Memory B cell (primary cell): ENCODE results near the gene SETD2.

ENCODE experiments used
- ATAC-seq: fragments of 150-1000 bp; cut with Tn5 transposase; 2 replicates; pipeline ENCODE4 v1.10.0; 2021; ENCODE audit warnings: low read depth, mild to moderate bottlenecking, moderate library complexity
- DNase-seq, 2 donors: peaks; one replicate each; pipeline ENCODE4 v3.0.0; 2022; ENCODE audit warnings: low spot score in 2 of 2
- H3K27ac Mint-ChIP-seq: one replicate; pipeline ENCODE4 v1.8.0; 2022; ENCODE audit warnings: mild to moderate bottlenecking, moderate library complexity, mixed read lengths
- H3K27me3 Mint-ChIP-seq: one replicate; pipeline ENCODE4 v1.8.0; 2022; ENCODE audit warnings: mixed read lengths
- H3K36me3 Mint-ChIP-seq: one replicate; pipeline ENCODE4 v1.8.0; 2022; ENCODE audit warnings: mild to moderate bottlenecking, mixed read lengths
- H3K4me1 Mint-ChIP-seq: one replicate; pipeline ENCODE4 v1.8.0; 2022; ENCODE audit warnings: mixed read lengths
- H3K4me3 Mint-ChIP-seq: one replicate; pipeline ENCODE4 v1.8.0; 2022; ENCODE audit warnings: mild to moderate bottlenecking, moderate library complexity, mixed read lengths
- H3K9me3 Mint-ChIP-seq: one replicate; pipeline ENCODE4 v1.8.0; 2022; ENCODE audit warnings: mixed read lengths

Gene SETD2

GRCh38 chr3:46995901-46996562 is 167.9 kb downstream of the SETD2 start:
- H3K4me1 Mint-ChIP-seq: peaks cover 15% of the 10 kb centered on the region
- no peak overlapping the region for H3K4me3 Mint-ChIP-seq
- no peak for DNase-seq
- no peaks in the 10 kb centered on the region for H3K27me3 Mint-ChIP-seq
- no peak for ATAC-seq
- no peaks in the 10 kb centered on the region for H3K9me3 Mint-ChIP-seq
- H3K27ac Mint-ChIP-seq: no peak overlapping the region
- no peaks in the 10 kb centered on the region for H3K36me3 Mint-ChIP-seq

DNA sequence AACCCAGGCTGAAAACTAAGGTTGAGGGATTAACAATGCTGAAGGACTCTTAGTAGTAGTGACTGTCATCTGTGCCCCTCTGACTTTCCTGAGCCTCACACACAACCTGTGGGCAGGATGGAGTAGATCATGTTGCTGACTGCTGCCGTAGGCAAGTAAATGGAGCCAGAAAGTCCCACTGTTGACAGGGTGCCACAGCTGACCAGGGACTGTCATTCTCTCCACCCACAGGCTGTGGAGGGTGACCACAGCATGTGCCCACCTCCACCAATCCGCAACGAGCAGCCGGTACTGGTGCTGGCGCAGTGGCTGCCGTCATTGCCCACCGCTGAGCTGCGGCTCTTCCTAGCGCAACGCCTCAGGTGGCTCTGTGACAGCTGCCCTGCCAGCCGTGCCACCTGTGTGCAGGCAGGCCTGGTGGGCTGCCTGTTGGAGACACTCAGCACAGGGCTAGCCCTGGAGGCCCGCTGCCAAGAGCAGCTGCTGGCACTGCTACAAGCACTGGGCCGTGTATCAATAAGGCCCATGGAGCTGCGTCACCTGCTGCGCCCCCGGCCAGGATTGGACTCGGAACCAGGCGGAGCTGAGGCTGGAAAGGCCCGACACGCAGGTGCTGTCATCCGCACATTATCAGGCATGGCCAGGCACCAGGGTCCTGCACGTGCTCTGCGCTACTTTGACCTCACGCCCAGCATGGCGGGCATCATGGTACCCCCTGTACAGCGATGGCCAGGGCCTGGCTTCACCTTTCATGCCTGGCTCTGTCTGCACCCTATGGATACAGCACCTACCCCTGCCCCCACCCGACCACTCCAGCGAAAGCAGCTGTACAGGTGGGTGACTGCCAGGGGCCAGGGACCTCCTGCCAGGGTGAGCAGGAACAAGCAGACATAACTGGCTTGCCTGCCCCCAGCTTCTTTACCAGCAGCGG is 168.8 kb downstream of the SETD2 start:
- H3K9me3 Mint-ChIP-seq: no peaks in the 10 kb centered on the region
- peaks cover 25% of the 10 kb centered on the region for H3K4me1 Mint-ChIP-seq
- no peak for ATAC-seq
- no peak overlapping the region for H3K4me3 Mint-ChIP-seq
- no peaks in the 10 kb centered on the region for H3K27me3 Mint-ChIP-seq
- no peak for DNase-seq
- no peaks in the 10 kb centered on the region for H3K36me3 Mint-ChIP-seq
- H3K27ac Mint-ChIP-seq: no peak overlapping the region

- no peak for ATAC-seq
- Mint-ChIP-seq H3K4me1 (peaks cover 32% of the 10 kb centered on the region), H3K9me3 (no peaks in the 10 kb centered on the region), H3K27me3 (no peaks in the 10 kb centered on the region), H3K36me3 (no peaks in the 10 kb centered on the region), H3K27ac (no peak overlapping the region), H3K4me3 (no peak overlapping the region)
- DNase-seq: no peak
These were observed 169.9 kb downstream of the SETD2 start for GRCh38 chr3:46993986-46994385.

GRCh38 chr3:46993292-46993691 is 170.6 kb downstream of the SETD2 start:
- H3K4me3 Mint-ChIP-seq: no peak overlapping the region
- no peak for DNase-seq
- no peak overlapping the region for H3K27ac Mint-ChIP-seq
- H3K27me3 Mint-ChIP-seq: no peaks in the 10 kb centered on the region
- H3K9me3 Mint-ChIP-seq: no peaks in the 10 kb centered on the region
- no peaks in the 10 kb centered on the region for H3K36me3 Mint-ChIP-seq
- no peak for ATAC-seq
- H3K4me1 Mint-ChIP-seq: peaks cover 36% of the 10 kb centered on the region

DNA sequence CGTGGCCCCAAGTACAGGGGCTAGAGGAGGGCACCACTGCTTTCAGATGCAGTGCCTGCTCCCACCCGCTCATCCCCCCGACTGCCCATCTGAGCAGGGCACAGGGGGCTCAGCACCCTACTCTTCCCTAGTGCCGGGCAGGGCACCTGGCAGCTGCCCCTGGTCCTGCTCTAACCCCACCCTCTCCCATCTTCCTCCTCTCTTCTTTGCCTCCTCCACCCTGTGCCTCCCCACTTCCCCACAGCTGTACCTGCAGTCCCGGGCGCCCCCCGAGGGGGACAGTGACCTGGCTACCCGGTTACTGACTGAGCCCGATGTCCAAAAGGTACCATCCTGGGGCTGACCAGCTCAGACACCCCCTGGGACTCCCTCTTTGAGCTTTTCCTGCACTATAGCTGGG is 171.7 kb downstream of the SETD2 start:
- Mint-ChIP-seq H3K9me3 (no peaks in the 10 kb centered on the region), H3K4me3 (no peak overlapping the region), H3K36me3 (no peaks in the 10 kb centered on the region), H3K27ac (peak overlapping the region; percentile 58), H3K27me3 (no peaks in the 10 kb centered on the region), H3K4me1 (peaks cover 40% of the 10 kb centered on the region)
- no peak for DNase-seq
- no peak for ATAC-seq

GRCh38 chr3:46991406-46992165 is 172.3 kb downstream of the SETD2 start:
- Mint-ChIP-seq H3K4me3 (no peak overlapping the region), H3K4me1 (peaks cover 43% of the 10 kb centered on the region), H3K9me3 (no peaks in the 10 kb centered on the region), H3K27ac (peak overlapping the region; percentile 58), H3K27me3 (no peaks in the 10 kb centered on the region), H3K36me3 (no peaks in the 10 kb centered on the region)
- no peak for DNase-seq
- no peak for ATAC-seq

DNA sequence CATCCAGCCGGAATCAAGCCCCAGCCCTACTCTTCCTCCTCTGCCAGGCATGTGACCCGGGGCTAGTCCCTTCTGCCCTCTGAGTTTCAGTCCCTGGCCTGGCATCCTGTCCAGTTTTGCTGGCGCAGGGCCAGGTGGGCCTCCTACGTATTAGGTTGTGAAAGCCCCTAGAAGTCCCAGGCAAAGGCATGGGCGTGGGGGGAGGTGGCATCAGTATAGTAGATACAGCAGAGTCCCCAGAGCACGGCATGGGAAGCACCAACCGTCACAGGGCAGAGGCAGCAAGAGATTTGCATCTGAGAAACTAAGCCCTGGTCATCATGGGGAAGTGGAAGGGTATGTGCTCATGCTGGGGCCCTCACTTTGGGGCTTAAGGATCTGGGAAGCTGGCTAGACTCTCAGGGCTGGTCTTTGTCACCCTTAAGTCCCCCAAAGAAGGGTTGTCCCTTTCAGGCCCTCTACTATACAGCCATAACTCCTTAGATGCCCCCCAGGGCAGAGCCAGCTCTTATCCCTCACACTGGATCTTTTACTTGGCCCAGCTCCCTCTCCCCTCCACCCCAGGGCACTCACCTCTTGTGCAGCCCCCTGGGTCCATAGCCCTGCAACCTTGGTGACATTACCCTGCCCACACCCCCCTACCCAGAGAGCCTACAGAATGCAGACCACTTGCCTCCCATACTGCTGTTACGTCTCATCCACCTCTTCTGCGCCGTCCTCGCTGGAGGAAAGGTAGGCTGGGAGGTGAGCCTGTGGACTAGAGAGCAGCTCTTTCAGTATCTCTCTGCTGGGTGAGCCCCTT is 173.1 kb downstream of the SETD2 start:
- DNase-seq: peak in 1 of 2 donors; percentile 37
- peak overlapping the region; percentile 98 for H3K27ac Mint-ChIP-seq
- H3K4me3 Mint-ChIP-seq: peak overlapping the region; percentile 64
- H3K36me3 Mint-ChIP-seq: no peaks in the 10 kb centered on the region
- H3K9me3 Mint-ChIP-seq: no peaks in the 10 kb centered on the region
- H3K4me1 Mint-ChIP-seq: peaks cover 48% of the 10 kb centered on the region
- peak; percentile 54 for ATAC-seq
- no peaks in the 10 kb centered on the region for H3K27me3 Mint-ChIP-seq

DNA sequence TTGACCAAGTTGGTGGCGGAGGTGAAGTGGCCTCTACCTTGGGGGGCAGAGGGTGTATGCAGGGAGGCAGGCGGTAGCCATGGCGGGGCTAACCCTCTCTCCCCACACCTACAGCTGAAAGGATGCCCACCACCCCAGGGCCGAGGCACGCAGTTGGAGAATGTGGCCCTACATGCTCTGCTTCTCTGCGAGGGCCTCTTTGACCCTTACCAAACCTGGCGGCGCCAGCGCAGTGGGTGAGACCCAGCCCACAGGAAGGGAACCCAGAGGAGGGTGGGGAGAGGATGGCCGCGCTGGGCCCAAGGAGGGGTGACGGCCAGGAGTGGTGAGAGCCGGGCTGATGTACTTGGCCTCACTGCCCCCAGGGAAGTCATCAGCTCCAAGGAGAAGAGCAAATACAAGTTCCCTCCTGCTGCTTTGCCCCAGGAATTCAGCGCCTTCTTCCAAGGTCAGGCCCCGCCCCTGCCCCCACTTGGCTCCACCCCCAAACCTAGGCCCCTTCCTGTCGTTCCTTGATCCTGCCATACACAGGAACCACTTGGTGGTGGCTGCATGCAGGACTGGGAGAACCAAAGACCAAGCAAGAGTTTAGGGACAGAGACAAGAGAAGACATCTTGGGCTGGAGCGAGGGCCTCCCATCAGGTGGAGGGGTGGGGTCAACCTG is 174.6 kb downstream of the SETD2 start:
- no peak for DNase-seq
- Mint-ChIP-seq H3K9me3 (no peaks in the 10 kb centered on the region), H3K4me3 (no peak overlapping the region), H3K27ac (peak overlapping the region; percentile 98), H3K36me3 (no peaks in the 10 kb centered on the region), H3K27me3 (no peaks in the 10 kb centered on the region), H3K4me1 (peaks cover 59% of the 10 kb centered on the region)
- no peak for ATAC-seq

DNA sequence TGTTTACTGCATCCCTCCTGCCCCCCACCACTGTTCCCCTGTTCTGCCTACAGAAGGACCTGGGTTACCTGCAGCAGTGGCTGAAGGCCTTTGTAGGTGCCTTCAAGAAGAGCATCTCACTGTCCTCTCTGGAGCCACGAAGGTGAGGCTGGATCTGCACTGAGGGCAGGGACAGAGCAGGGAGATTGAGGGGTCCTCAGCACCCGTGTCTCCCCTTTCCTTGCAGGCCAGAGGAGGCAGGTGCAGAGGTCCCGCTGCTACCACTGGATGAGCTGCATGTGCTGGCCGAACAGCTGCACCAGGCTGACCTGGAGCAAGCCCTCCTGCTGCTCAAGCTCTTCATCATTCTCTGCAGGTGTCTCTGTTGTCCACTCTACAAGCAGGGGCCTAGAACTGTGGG is 175.3 kb downstream of the SETD2 start:
- ATAC-seq (no peak), DNase-seq (no peak)
- Mint-ChIP-seq H3K9me3 (no peaks in the 10 kb centered on the region), H3K27me3 (no peaks in the 10 kb centered on the region), H3K36me3 (no peaks in the 10 kb centered on the region), H3K4me3 (peak overlapping the region; percentile 66), H3K27ac (peak overlapping the region; percentile 98), H3K4me1 (peaks cover 60% of the 10 kb centered on the region)

- DNase-seq (peak; percentile 68 to 78), ATAC-seq (peak; percentile 92)
- Mint-ChIP-seq H3K4me3 (peak overlapping the region; percentile 74), H3K9me3 (no peaks in the 10 kb centered on the region), H3K36me3 (no peaks in the 10 kb centered on the region), H3K27me3 (no peaks in the 10 kb centered on the region), H3K27ac (peak overlapping the region; percentile 98), H3K4me1 (peaks cover 61% of the 10 kb centered on the region)
These were observed 176.0 kb downstream of the SETD2 start for GRCh38 chr3:46987743-46988401.

- peak overlapping the region; percentile 98 for H3K27ac Mint-ChIP-seq
- ATAC-seq (no peak), DNase-seq (no peak)
- no peaks in the 10 kb centered on the region for H3K9me3 Mint-ChIP-seq
- H3K36me3 Mint-ChIP-seq: no peaks in the 10 kb centered on the region
- H3K27me3 Mint-ChIP-seq: no peaks in the 10 kb centered on the region
- H3K4me3 Mint-ChIP-seq: peak overlapping the region; percentile 74
- peaks cover 67% of the 10 kb centered on the region for H3K4me1 Mint-ChIP-seq
These were observed 176.6 kb downstream of the SETD2 start for GRCh38 chr3:46987319-46987742.

DNA sequence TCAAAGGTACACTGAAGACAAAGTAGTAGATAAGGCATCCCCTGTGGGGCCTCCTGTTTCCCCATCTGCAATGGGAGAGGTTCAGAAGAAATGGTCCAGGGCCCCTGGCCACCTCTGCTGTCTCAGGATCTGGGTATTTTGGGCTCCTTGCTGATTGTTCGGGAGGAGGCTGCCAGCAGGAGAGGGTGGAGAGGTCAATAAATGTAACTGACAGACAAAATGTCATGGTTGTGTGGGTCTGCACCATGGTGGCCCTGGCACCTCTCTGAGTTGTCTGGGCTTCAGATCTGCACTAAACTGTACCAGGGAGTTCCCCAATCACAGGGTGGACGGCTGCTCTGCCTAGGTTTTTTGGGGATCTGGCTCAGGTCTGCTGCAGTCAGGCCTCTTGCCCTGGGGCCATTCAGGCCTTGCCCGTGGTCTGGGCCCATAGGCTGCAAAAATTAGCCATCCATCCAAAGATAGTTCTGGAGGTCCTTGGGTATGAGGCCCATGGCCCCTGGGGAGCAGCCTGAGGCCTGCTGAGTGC is 177.1 kb downstream of the SETD2 start:
- no peaks in the 10 kb centered on the region for H3K27me3 Mint-ChIP-seq
- DNase-seq: no peak
- no peaks in the 10 kb centered on the region for H3K9me3 Mint-ChIP-seq
- peak overlapping the region; percentile 74 for H3K4me3 Mint-ChIP-seq
- H3K36me3 Mint-ChIP-seq: no peaks in the 10 kb centered on the region
- peaks cover 67% of the 10 kb centered on the region for H3K4me1 Mint-ChIP-seq
- H3K27ac Mint-ChIP-seq: peak overlapping the region; percentile 98
- ATAC-seq: no peak
